Panc1 (cell line): ENCODE data around the gene CNPY4. TPM values are rescaled to one million over a fixed set of nuclear protein-coding genes. Genes with fewer than 3 reads are reported as not detected.
A peak's percentile ranks its signal among the peaks of the same experiment; 100 is the strongest.

Experiments used
- ATAC-seq: fragments of 200-7000 bp; cut with Tn5 transposase; 2 replicates; pipeline ENCODE4 v1.9.1; 2020; ENCODE audit warnings: mild to moderate bottlenecking, moderate library complexity
- BruUV-seq: library from RNA; stranded (reverse); fragments of 400-500 nt; replicated peaks from 2 replicates; lab custom pipeline; 2021; lab: Mats Ljungman, UMichigan
- CTCF ChIA-PET: fragments of 300-600 bp; sonication (Branson Sonifier 250); formaldehyde crosslinking; loops from one replicate; lab custom pipeline; 2022; ENCODE audit warnings: antibody characterized with exemption; lab: Charles Lee
- POLR2A ChIA-PET: fragments of 300-600 bp; sonication (Branson Sonifier 250); formaldehyde crosslinking; loops from one replicate; lab custom pipeline; 2022; ENCODE audit warnings: antibody characterized with exemption; lab: Charles Lee
- DNase-seq: peaks from one replicate; pipeline ENCODE4 v3.0.0-alpha.2; 2010; ENCODE audit warnings: low read depth, low spot score
- H3K27ac ChIP-seq: 2 replicates; pipeline ENCODE4 v1.5.1; 2011; ENCODE audit warnings: mild to moderate bottlenecking, low read length, inconsistent platforms
- H3K27me3 ChIP-seq: fragments of 200-500 bp; sonication (Bioruptor generic); 2 replicates; pipeline ENCODE4 v1.6.0; 2014; ENCODE audit warnings: low read length, inconsistent platforms; ENCODE audit not compliant: control insufficient read depth, insufficient read depth
- H3K36me3 ChIP-seq: fragments of 200-500 bp; sonication (Bioruptor generic); 2 replicates; pipeline ENCODE4 v1.5.1; 2014; ENCODE audit warnings: inconsistent platforms, mild to moderate bottlenecking, low read length, moderate library complexity; ENCODE audit not compliant: control insufficient read depth, insufficient read depth
- H3K4me1 ChIP-seq: 2 replicates; pipeline ENCODE4 v1.5.1; 2011; ENCODE audit warnings: inconsistent platforms, mild to moderate bottlenecking, low read length, moderate library complexity; ENCODE audit not compliant: control insufficient read depth, insufficient read depth
- H3K4me3 ChIP-seq, 2 experiments: 2 replicates each; pipeline ENCODE4 v1.5.1; 2011 to 2012; ENCODE audit warnings: low read depth in 2 of 2, low read length in 2 of 2, mild to moderate bottlenecking in 2 of 2, inconsistent platforms in 1 of 2, moderate library complexity in 1 of 2
- H3K9me3 ChIP-seq: fragments of 200-500 bp; sonication (Bioruptor generic); 2 replicates; pipeline ENCODE4 v1.5.1; 2014; ENCODE audit warnings: low read depth, mild to moderate bottlenecking, inconsistent platforms, low read length, moderate library complexity; ENCODE audit not compliant: control insufficient read depth, insufficient read depth
- CTCF ChIP-seq: fragments of 450-650 bp; IDR thresholded peaks from 2 replicates; pipeline ENCODE4 v1.5.1; 2017; ENCODE audit warnings: mild to moderate bottlenecking
- POLR2AphosphoS5 ChIP-seq: IDR thresholded peaks from 2 replicates; pipeline ENCODE4 v1.6.1; 2012; ENCODE audit warnings: mild to moderate bottlenecking, low read depth, low read length, moderate library complexity
- REST ChIP-seq, 2 experiments: IDR thresholded peaks; 2 replicates each; pipeline ENCODE4 v1.6.1; 2011 to 2012; ENCODE audit warnings: low read depth in 2 of 2, control low read depth in 1 of 2, low read length in 1 of 2, mild to moderate bottlenecking in 1 of 2, moderate library complexity in 1 of 2; ENCODE audit not compliant: insufficient read depth in 1 of 2
- SIN3A ChIP-seq: IDR thresholded peaks from 2 replicates; pipeline ENCODE4 v1.6.1; 2012; ENCODE audit warnings: low read depth, mild to moderate bottlenecking, low read length, moderate library complexity, borderline replicate concordance; ENCODE audit not compliant: insufficient read depth
- TCF7L2 ChIP-seq: IDR thresholded peaks from 2 replicates; pipeline ENCODE4 v1.6.1; 2011; ENCODE audit warnings: mild to moderate bottlenecking, low read depth, low read length, inconsistent platforms
- in situ Hi-C: cut with HindIII; loops from 2 replicates; pipeline ENCODE4 v1.10.0; 2016; ENCODE audit warnings: low sequenced_read_pairs, low pct_unique_long_range_greater_than_20kb
- intact Hi-C: fragments of 100-400 bp; cut with micrococcal nuclease; formaldehyde crosslinking; loops from one replicate; pipeline ENCODE4 v1.10.0; 2022; ENCODE audit not compliant: unreplicated experiment
- total RNA-seq: library from RNA; stranded (reverse); gene quantifications from one replicate; pipeline ENCODE4 v1.2.1, GENCODE V29; 2021; ENCODE audit not compliant: unreplicated experiment

Gene CNPY4
- total RNA-seq, 1 experiment from 2014 or later = 12.6 TPM

GRCh38 chr7:100101016-100101862, 18.2 kb upstream of the CNPY4 start, which contains the start of the genes AP4M1 and MCM7:
Gene AP4M1, plus strand, starts transcription at chr7:100101643. Its CDS starts 72 bp downstream, at chr7:100101715.
Gene MCM7, minus strand, starts transcription at chr7:100101397. Its CDS starts 103 bp downstream, at chr7:100101294.
- no TSS peak for BruUV-seq
- Histone ChIP-seq H3K27me3 (no peaks in the 10 kb centered on the region), H3K4me1 (peaks cover 20% of the 10 kb centered on the region), H3K9me3 (no peaks in the 10 kb centered on the region), H3K4me3 (peak within 1 kb of the TSS; percentile 82 to 89), H3K36me3 (peaks cover 32% of the 10 kb centered on the region), H3K27ac (peak within 1 kb of the TSS; percentile 93)
- peak; percentile 90 for ATAC-seq
- TF ChIP-seq TCF7L2 = no peak
- peak; percentile 52; the same call in 1 of the 2 replicates for TF ChIP-seq POLR2AphosphoS5
- TF ChIP-seq CTCF = no peak
- no peak for TF ChIP-seq REST (IDR thresholded peaks at IDR 0.05; ENCODE audit: insufficient read depth in 1 of 2, low read depth in 2 of 2, low read length in 1 of 2)
- TF ChIP-seq SIN3A = no peak
- CTCF ChIA-PET = interaction anchor here (0.6 to 1.3 kb wide), 2 partner anchors 23 to 28 kb away, joined by 4 to 5 read pairs; no protein-coding TSS in a partner anchor
- intact Hi-C loops = no loop called here
- in situ Hi-C loops = no loop called here
- POLR2A ChIA-PET = interaction anchor here (0.6 to 1.5 kb wide), 12 partner anchors 12 to 597 kb away, joined by 3 to 17 read pairs (median 6); partner anchors contain the start of gene ZKSCAN5
- peak; percentile 90 for DNase-seq

GRCh38 chr7:100102950-100103840, 16.2 kb upstream of the CNPY4 start:
- in situ Hi-C loops (no loop called here), intact Hi-C loops (no loop called here)
- H3K36me3 ChIP-seq = peaks cover 18% of the 10 kb centered on the region
- CTCF ChIA-PET = interaction anchor here (1.3 kb wide), 1 partner anchor 9 kb away, joined by 4 read pairs; no protein-coding TSS in a partner anchor
- no peak for TF ChIP-seq TCF7L2
- TF ChIP-seq REST (IDR thresholded peaks at IDR 0.05; ENCODE audit: insufficient read depth in 1 of 2, low read depth in 2 of 2, low read length in 1 of 2) = no peak
- DNase-seq (no peak), ATAC-seq (no peak)
- H3K27me3 ChIP-seq = no peaks in the 10 kb centered on the region
- no TSS peak for BruUV-seq
- peak overlapping the region; percentile 90 for H3K27ac ChIP-seq
- H3K4me3 ChIP-seq = peak overlapping the region; percentile 82 to 89
- no peaks in the 10 kb centered on the region for H3K9me3 ChIP-seq
- peaks cover 15% of the 10 kb centered on the region for H3K4me1 ChIP-seq
- POLR2A ChIA-PET = interaction anchor here (0.6 to 1.0 kb wide), 3 partner anchors 17 to 951 kb away, joined by 3 read pairs; no protein-coding TSS in a partner anchor
